ENCODE results near the gene CALU. TPM values are rescaled to one million over a fixed set of nuclear protein-coding genes. Genes with fewer than 3 reads are reported as not detected.

The CALU gene
- total RNA-seq, 1 experiment from 2014 or later, result 168 TPM

- Histone ChIP-seq H2BK120ac (ENCODE audit: low read depth, low read length, poor library complexity, severe bottlenecking) (no peak overlapping the region), H3K23me2 (ENCODE audit: insufficient read length, low read depth, low read length, poor library complexity, severe bottlenecking) (no peaks in the 10 kb centered on the region), H3K4me1 (ENCODE audit: insufficient read depth, low read length) (0 out of 2 replicates have a peak, but pooled peaks cover 3% of the 10 kb centered on the region), H4K5ac (ENCODE audit: insufficient read length, low read depth, low read length) (no peak overlapping the region), H3K4ac (ENCODE audit: low read depth, low read length) (no peak overlapping the region), H3K79me2 (ENCODE audit: insufficient read depth, low read length) (no peaks in the 10 kb centered on the region), H3K18ac (ENCODE audit: insufficient read length, low read depth, low read length) (no peak overlapping the region), H4K8ac (replicated peaks; ENCODE audit: insufficient read length, low read depth, low read length) (no peak overlapping the region), H3K79me1 (ENCODE audit: insufficient read depth, low read depth, low read length, poor library complexity, severe bottlenecking) (no peaks in the 10 kb centered on the region), H2BK5ac (ENCODE audit: insufficient read length, low read length) (no peak overlapping the region), H3K9me3 (ENCODE audit: control insufficient read depth, low read depth, low read length) (no peaks in the 10 kb centered on the region), H3K14ac (ENCODE audit: insufficient read depth, low read length) (no peak overlapping the region), H3K56ac (ENCODE audit: insufficient read length, low read depth, low read length) (no peak overlapping the region), H4K91ac (ENCODE audit: insufficient read length, low read depth, low read length) (no peak overlapping the region), H3K23ac (ENCODE audit: insufficient read length, low read depth, low read length) (no peak overlapping the region), H2BK20ac (ENCODE audit: low read depth, low read length, poor library complexity, severe bottlenecking) (no peak overlapping the region), H2AK5ac (ENCODE audit: insufficient read length, low read length) (no peak overlapping the region), H2BK12ac (ENCODE audit: insufficient read length, low read depth, low read length) (no peak overlapping the region), H3K9ac (ENCODE audit: extremely low read depth, insufficient read length, low read length) (no peak overlapping the region), H2BK15ac (ENCODE audit: low read depth, low read length) (no peak overlapping the region), H3T11ph (ENCODE audit: low read length) (no peak overlapping the region), H4K20me1 (ENCODE audit: control insufficient read depth, insufficient read depth, insufficient read length) (no peaks in the 10 kb centered on the region), H3K4me2 (ENCODE audit: insufficient read depth, insufficient read length, low read length) (no peak overlapping the region), H2AFZ (ENCODE audit: low read length) (no peak overlapping the region), H3K27ac (ENCODE audit: insufficient read length, low read depth, low read length) (no peak overlapping the region), H3K27me3 (ENCODE audit: insufficient read depth, low read length) (no peaks in the 10 kb centered on the region)
- peaks cover 2 to 33% (median 7%) of the 10 kb centered on the region in 3 experiments; a peak in 6 of 7 replicates for H3K36me3 Mint-ChIP-seq (ENCODE audit: insufficient read depth in 1 of 3, low read depth in 3 of 3)
- no CpG with 5 or more reads among the region's 11 CpGs for WGBS (ENCODE audit: extremely low coverage, insufficient read length, low lambda C conversion rate)
- H3K27ac Mint-ChIP-seq, result no peak overlapping the region
- no peak overlapping the region for H3K4me3 Mint-ChIP-seq
- TF ChIP-seq CTCF (conservative IDR thresholded peaks at IDR 0.05), result no peak
- no peak for DNase-seq
- no peaks in the 10 kb centered on the region for H3K9me3 Mint-ChIP-seq
- H3K4me1 Mint-ChIP-seq, result peaks cover 0 to 6% of the 10 kb centered on the region in 2 experiments; a peak in 3 of 4 replicates
- no peaks in the 10 kb centered on the region for H3K27me3 Mint-ChIP-seq (ENCODE audit: low read depth)
Observed at GRCh38 chr7:128812514-128813168, 73.5 kb downstream of the CALU start.

Measured in H9 (cell line).